ENCODE results near the gene LTA. TPM values are rescaled to one million over a fixed set of nuclear protein-coding genes. Genes with fewer than 3 reads are reported as not detected.

The LTA gene
- polyA plus RNA-seq, 3 donors: 0.13 to 0.15 (median 0.14) TPM

- no peak for DNase-seq (ENCODE audit: low read depth in 3 of 3, low spot score in 2 of 3)
Measured at GRCh38 chr6:31621320-31621939, 49.3 kb downstream of the LTA start.

- no peak for DNase-seq (ENCODE audit: low read depth in 3 of 3, low spot score in 2 of 3)
Measured at GRCh38 chr6:31621991-31622390, 49.9 kb downstream of the LTA start.

GRCh38 chr6:31622684-31623091, 50.6 kb downstream of the LTA start:
- no peak for DNase-seq (ENCODE audit: low read depth in 3 of 3, low spot score in 2 of 3)

Other genes with a start within 250 kb of the LTA start
- 100 to 1,000 TPM in 2 of 3 donors, 10 to 100 TPM in 1; 97.2 to 236 (median 160) TPM for gene HLA-B, start 215.1 kb upstream of the LTA start, polyA plus RNA-seq (ENCODE audit: insufficient read length in 3 of 3)
- 10 to 100 TPM in 1 of 3 donors, 1 to 10 TPM in 2; 3.4 to 10.5 (median 6.9) TPM for gene MICA, start 168.7 kb upstream of the LTA start, polyA plus RNA-seq (ENCODE audit: insufficient read length in 3 of 3)
- 1 to 10 TPM; 1.0 to 1.4 (median 1.2) TPM for gene MICB, start 74.1 kb upstream of the LTA start, polyA plus RNA-seq (ENCODE audit: insufficient read length in 3 of 3)
- 10 to 100 TPM; 13.6 to 24.1 (median 17.7) TPM for gene MCCD1, start 43.3 kb upstream of the LTA start, polyA plus RNA-seq (ENCODE audit: insufficient read length in 3 of 3)
- 100 to 1,000 TPM; 509 to 546 (median 538) TPM for gene DDX39B, start 30.3 kb upstream of the LTA start, polyA plus RNA-seq (ENCODE audit: insufficient read length in 3 of 3)
- 1 to 10 TPM; 5.7 to 7.5 (median 7.3) TPM for gene ATP6V1G2, start 25.7 kb upstream of the LTA start, polyA plus RNA-seq (ENCODE audit: insufficient read length in 3 of 3)
- gene NFKBIL1, start 24.7 kb upstream of the LTA start, polyA plus RNA-seq (ENCODE audit: insufficient read length in 3 of 3): 10 to 100 TPM; 17.6 to 19.3 (median 19.1) TPM
- gene TNF, start 3.3 kb downstream of the LTA start, polyA plus RNA-seq (ENCODE audit: insufficient read length in 3 of 3): under 1 TPM; 0.16 to 0.31 (median 0.19) TPM
- gene LTB, start 10.1 kb downstream of the LTA start, polyA plus RNA-seq (ENCODE audit: insufficient read length in 3 of 3): 1 to 10 TPM in 2 of 3 donors, under 1 TPM in 1; 0.89 to 1.4 (median 1.2) TPM
- gene LST1, start 14.0 kb downstream of the LTA start, polyA plus RNA-seq (ENCODE audit: insufficient read length in 3 of 3): 1 to 10 TPM; 4.9 to 6.5 (median 5.2) TPM
- gene NCR3, start 20.7 kb downstream of the LTA start, polyA plus RNA-seq (ENCODE audit: insufficient read length in 3 of 3): under 1 TPM in 1 of 3 donors, not detected in 2; 0.16 TPM
- gene AIF1, start 42.9 kb downstream of the LTA start, polyA plus RNA-seq (ENCODE audit: insufficient read length in 3 of 3): 10 to 100 TPM; 87.4 to 99.7 (median 94.8) TPM
- 100 to 1,000 TPM; 131 to 142 (median 140) TPM for gene PRRC2A, start 48.4 kb downstream of the LTA start, polyA plus RNA-seq (ENCODE audit: insufficient read length in 3 of 3)
- gene BAG6, start 80.4 kb downstream of the LTA start, polyA plus RNA-seq (ENCODE audit: insufficient read length in 3 of 3): 100 to 1,000 TPM; 212 to 228 (median 226) TPM
- 100 to 1,000 TPM in 2 of 3 donors, 10 to 100 TPM in 1; 91.6 to 131 (median 120) TPM for gene APOM, start 83.6 kb downstream of the LTA start, polyA plus RNA-seq (ENCODE audit: insufficient read length in 3 of 3)
- gene C6orf47, start 88.5 kb downstream of the LTA start, polyA plus RNA-seq (ENCODE audit: insufficient read length in 3 of 3): 10 to 100 TPM; 19.4 to 20.7 (median 20.4) TPM
- gene GPANK1, start 92.7 kb downstream of the LTA start, polyA plus RNA-seq (ENCODE audit: insufficient read length in 3 of 3): 10 to 100 TPM; 29.5 to 31.0 (median 30.8) TPM
- gene CSNK2B, start 93.8 kb downstream of the LTA start, polyA plus RNA-seq (ENCODE audit: insufficient read length in 3 of 3): 100 to 1,000 TPM; 234 to 239 (median 236) TPM
- gene LY6G5B, start 97.7 kb downstream of the LTA start, polyA plus RNA-seq (ENCODE audit: insufficient read length in 3 of 3): 10 to 100 TPM; 10.4 to 15.6 (median 12.0) TPM
- 1 to 10 TPM; 2.4 to 3.2 (median 2.5) TPM for gene LY6G5C, start 108.8 kb downstream of the LTA start, polyA plus RNA-seq (ENCODE audit: insufficient read length in 3 of 3)
- gene ABHD16A, start 131.0 kb downstream of the LTA start, polyA plus RNA-seq (ENCODE audit: insufficient read length in 3 of 3): 10 to 100 TPM; 54.8 to 57.3 (median 55.2) TPM
- gene LY6G6F, start 134.6 kb downstream of the LTA start, polyA plus RNA-seq (ENCODE audit: insufficient read length in 3 of 3): 1 to 10 TPM in 1 of 3 donors, under 1 TPM in 2; 0.44 to 1.5 (median 0.98) TPM
- under 1 TPM in 1 of 3 donors, not detected in 2; 0.34 TPM for gene LY6G6D, start 143.1 kb downstream of the LTA start, polyA plus RNA-seq (ENCODE audit: insufficient read length in 3 of 3)
- gene LY6G6C, start 149.5 kb downstream of the LTA start, polyA plus RNA-seq (ENCODE audit: insufficient read length in 3 of 3): under 1 TPM; 0.18 to 0.28 (median 0.22) TPM
- 1 to 10 TPM; 1.1 to 2.3 (median 1.4) TPM for gene MPIG6B, start 151.1 kb downstream of the LTA start, polyA plus RNA-seq (ENCODE audit: insufficient read length in 3 of 3)
- 100 to 1,000 TPM; 157 to 166 (median 162) TPM for gene DDAH2, start 157.0 kb downstream of the LTA start, polyA plus RNA-seq (ENCODE audit: insufficient read length in 3 of 3)
- gene CLIC1, start 164.2 kb downstream of the LTA start, polyA plus RNA-seq (ENCODE audit: insufficient read length in 3 of 3): 100 to 1,000 TPM; 313 to 334 (median 325) TPM
- gene MSH5, start 167.7 kb downstream of the LTA start, polyA plus RNA-seq (ENCODE audit: insufficient read length in 3 of 3): 10 to 100 TPM; 13.8 to 16.7 (median 15.3) TPM
- gene SAPCD1, start 190.4 kb downstream of the LTA start, polyA plus RNA-seq (ENCODE audit: insufficient read length in 3 of 3): 1 to 10 TPM; 2.1 to 7.4 (median 6.0) TPM
- 1 to 10 TPM; 6.8 to 9.4 (median 8.5) TPM for gene VWA7, start 205.0 kb downstream of the LTA start, polyA plus RNA-seq (ENCODE audit: insufficient read length in 3 of 3)
- 10 to 100 TPM; 57.2 to 59.4 (median 58.1) TPM for gene VARS1, start 223.5 kb downstream of the LTA start, polyA plus RNA-seq (ENCODE audit: insufficient read length in 3 of 3)
- 10 to 100 TPM; 86.8 to 93.1 (median 87.3) TPM for gene LSM2, start 234.7 kb downstream of the LTA start, polyA plus RNA-seq (ENCODE audit: insufficient read length in 3 of 3)
- 1 to 10 TPM; 4.1 to 4.3 (median 4.3) TPM for gene HSPA1L, start 243.0 kb downstream of the LTA start, polyA plus RNA-seq (ENCODE audit: insufficient read length in 3 of 3)
- 100 to 1,000 TPM in 1 of 3 donors, 10 to 100 TPM in 2; 83.5 to 115 (median 87.1) TPM for gene HSPA1A, start 243.3 kb downstream of the LTA start, polyA plus RNA-seq (ENCODE audit: insufficient read length in 3 of 3)

Data from right renal cortex interstitium (tissue), 3 donors.